ENCODE measurements around the gene KCNA10. TPM values are rescaled to one million over a fixed set of nuclear protein-coding genes. Genes with fewer than 3 reads are reported as not detected.

Gene KCNA10
- total and polyA plus RNA-seq, 10 of the 15 experiments (the other 5 are each of a cell fraction or from before 2014, with no cell fraction given), result not detected

DNA sequence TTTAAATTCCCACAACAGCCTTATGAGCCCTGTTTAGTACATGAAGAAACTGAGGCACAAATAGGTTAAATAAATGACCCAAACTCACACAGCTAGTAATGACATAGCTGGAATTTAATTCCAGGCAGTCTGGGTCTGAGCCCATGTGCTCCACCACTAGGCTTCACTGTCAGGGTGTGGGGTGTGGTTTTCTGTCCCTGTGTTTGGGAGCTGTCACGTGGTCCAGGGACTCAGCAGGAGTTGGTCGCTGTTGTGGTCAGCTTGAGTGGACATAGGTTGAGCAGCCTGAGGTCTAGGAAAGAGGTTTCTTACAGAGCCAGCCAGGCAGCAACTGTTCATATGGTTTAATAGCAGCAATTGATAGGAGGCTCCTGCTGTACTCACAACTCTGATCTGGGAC is 28.0 kb upstream of the KCNA10 start:
- no peak overlapping the region for H3K4me2 ChIP-seq (ENCODE audit: control insufficient read depth, insufficient read depth)
- peaks cover 0 to 8% of the 10 kb centered on the region in 2 experiments; a peak in 2 of 4 replicates for H3K27me3 ChIP-seq (replicated peaks in 1 of 2; ENCODE audit: control insufficient read depth in 2 of 2, insufficient read depth in 2 of 2, low read length in 1 of 2)
- 3% methylated on average over 2 of the region's 2 CpGs for WGBS (ENCODE audit: insufficient coverage, insufficient replicate concordance, low lambda C conversion rate, missing lambda C conversion rate)
- no peak overlapping the region for H3K27ac ChIP-seq (ENCODE audit: control insufficient read depth, insufficient read depth)
- no peaks in the 10 kb centered on the region for H3K79me2 ChIP-seq (ENCODE audit: control insufficient read depth, insufficient read depth, low read length)
- FAIRE-seq (no peak), ATAC-seq (no peak), DNase-seq (ENCODE audit: low read depth, low spot score) (no peak)
- H3K36me3 ChIP-seq (ENCODE audit: control insufficient read depth in 2 of 2, insufficient read depth in 2 of 2, low read length in 1 of 2), result no peaks in the 10 kb centered on the region
- RAD21 ChIA-PET (ENCODE audit: unreplicated experiment), result no interaction called here
- intact Hi-C loops (cut with micrococcal nuclease; ENCODE audit: unreplicated experiment), result no loop called here
- in situ Hi-C loops (cut with MboI), result no loop called here
- SMC1A ChIA-PET (ENCODE audit: uncharacterized antibody, unreplicated experiment), result no interaction called here
- BruUV-seq (replicated peaks), result no TSS peak
- no peaks in the 10 kb centered on the region for H4K20me1 ChIP-seq (ENCODE audit: control insufficient read depth, insufficient read depth)
- no peak overlapping the region for H2AFZ ChIP-seq (ENCODE audit: control insufficient read depth, low read depth, low read length)
- CTCF ChIA-PET, result no interaction called here
- H3K4me3 ChIP-seq, result no peak overlapping the region
- no peaks in the 10 kb centered on the region for H3K4me1 ChIP-seq (ENCODE audit: control insufficient read depth, insufficient read depth, low read length)
- no peaks in the 10 kb centered on the region for H3K9me3 ChIP-seq (replicated peaks; ENCODE audit: control insufficient read depth, insufficient read depth, low read length)
- no peak overlapping the region for H3K9ac ChIP-seq (ENCODE audit: control insufficient read depth, insufficient read depth, low read length)
- TF ChIP-seq SIX5 (IDR thresholded peaks at IDR 0.05; ENCODE audit: low read depth, low read length, severe bottlenecking), result no peak
- POLR2A ChIA-PET, result no interaction called here

DNA sequence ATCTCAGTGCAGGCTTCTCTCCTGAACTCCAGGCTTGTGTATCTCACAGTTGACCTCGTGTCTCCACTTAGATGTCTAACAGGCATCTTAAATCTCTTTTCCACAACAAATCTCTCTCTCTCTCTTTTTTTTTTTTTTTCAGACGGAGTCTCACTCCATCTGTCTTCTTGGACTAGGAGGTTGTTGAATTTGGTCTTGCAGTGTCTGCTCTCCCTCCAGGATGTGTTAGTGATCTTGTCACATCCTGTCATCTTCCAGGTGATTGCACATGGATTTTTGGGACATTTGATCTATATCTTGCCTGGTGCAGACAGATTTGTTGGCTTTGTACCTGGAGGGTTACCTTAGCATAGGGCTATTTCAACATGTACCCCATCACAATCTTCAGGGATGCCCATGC is 26.5 kb upstream of the KCNA10 start:
- ChIA-PET CTCF (interaction anchor here (1.2 to 1.4 kb wide), 3 partner anchors 10 to 220 kb away, joined by 3 to 4 read pairs (median 4); no protein-coding TSS in a partner anchor), RAD21 (ENCODE audit: unreplicated experiment) (no interaction called here), SMC1A (ENCODE audit: uncharacterized antibody, unreplicated experiment) (interaction anchor here (0.6 to 1.1 kb wide), 2 partner anchors 35 to 1334 kb away, joined by 3 read pairs; no protein-coding TSS in a partner anchor), POLR2A (interaction anchor here (0.8 kb wide), 1 partner anchor 10 kb away, joined by 3 read pairs; no protein-coding TSS in a partner anchor)
- 4% methylated on average over 2 of the region's 2 CpGs for WGBS (ENCODE audit: insufficient coverage, insufficient replicate concordance, low lambda C conversion rate, missing lambda C conversion rate)
- intact Hi-C loops (cut with micrococcal nuclease; ENCODE audit: unreplicated experiment) (no loop called here), in situ Hi-C loops (cut with MboI) (no loop called here)
- Histone ChIP-seq H3K27ac (ENCODE audit: control insufficient read depth, insufficient read depth) (no peak overlapping the region), H3K79me2 (ENCODE audit: control insufficient read depth, insufficient read depth, low read length) (no peaks in the 10 kb centered on the region), H4K20me1 (ENCODE audit: control insufficient read depth, insufficient read depth) (no peaks in the 10 kb centered on the region), H3K27me3 (replicated peaks in 1 of 2; ENCODE audit: control insufficient read depth in 2 of 2, insufficient read depth in 2 of 2, low read length in 1 of 2) (peaks cover 0 to 3% of the 10 kb centered on the region in 2 experiments; a peak in 2 of 4 replicates), H2AFZ (ENCODE audit: control insufficient read depth, low read depth, low read length) (no peak overlapping the region), H3K36me3 (ENCODE audit: control insufficient read depth in 2 of 2, insufficient read depth in 2 of 2, low read length in 1 of 2) (no peaks in the 10 kb centered on the region), H3K4me1 (ENCODE audit: control insufficient read depth, insufficient read depth, low read length) (no peaks in the 10 kb centered on the region), H3K4me2 (ENCODE audit: control insufficient read depth, insufficient read depth) (no peak overlapping the region), H3K9ac (ENCODE audit: control insufficient read depth, insufficient read depth, low read length) (no peak overlapping the region), H3K9me3 (replicated peaks; ENCODE audit: control insufficient read depth, insufficient read depth, low read length) (no peaks in the 10 kb centered on the region), H3K4me3 (no peak overlapping the region)
- BruUV-seq (replicated peaks), result no TSS peak
- FAIRE-seq (no peak), ATAC-seq (no peak), DNase-seq (ENCODE audit: low read depth, low spot score) (no peak)
- TF ChIP-seq KAT2A (conservative IDR thresholded peaks at IDR 0.05; ENCODE audit: control insufficient read depth, low read depth, low read length), result no peak
- TF ChIP-seq STAT3 (IDR thresholded peaks at IDR 0.05; ENCODE audit: low read depth, low read length), result no peak
- no peak for TF ChIP-seq CHD2 (IDR thresholded peaks at IDR 0.05; ENCODE audit: borderline replicate concordance, low read depth, low read length)
- TF ChIP-seq BCL11A (IDR thresholded peaks at IDR 0.05; ENCODE audit: low read depth, low read length), result no peak
- no peak for TF ChIP-seq POLR2A (IDR thresholded peaks at IDR 0.05; ENCODE audit: low read depth, low read length)
- TF ChIP-seq, protein P1, sequence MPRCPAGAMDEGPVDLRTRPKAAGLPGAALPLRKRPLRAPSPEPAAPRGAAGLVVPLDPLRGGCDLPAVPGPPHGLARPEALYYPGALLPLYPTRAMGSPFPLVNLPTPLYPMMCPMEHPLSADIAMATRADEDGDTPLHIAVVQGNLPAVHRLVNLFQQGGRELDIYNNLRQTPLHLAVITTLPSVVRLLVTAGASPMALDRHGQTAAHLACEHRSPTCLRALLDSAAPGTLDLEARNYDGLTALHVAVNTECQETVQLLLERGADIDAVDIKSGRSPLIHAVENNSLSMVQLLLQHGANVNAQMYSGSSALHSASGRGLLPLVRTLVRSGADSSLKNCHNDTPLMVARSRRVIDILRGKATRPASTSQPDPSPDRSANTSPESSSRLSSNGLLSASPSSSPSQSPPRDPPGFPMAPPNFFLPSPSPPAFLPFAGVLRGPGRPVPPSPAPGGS (IDR thresholded peaks at IDR 0.05; ENCODE audit: borderline replicate concordance, insufficient read depth, low read depth, low read length, poor library complexity, severe bottlenecking), result no peak
- TF ChIP-seq KDM1A (IDR thresholded peaks at IDR 0.05; ENCODE audit: borderline replicate concordance), result no peak
- TF ChIP-seq, protein P2, sequence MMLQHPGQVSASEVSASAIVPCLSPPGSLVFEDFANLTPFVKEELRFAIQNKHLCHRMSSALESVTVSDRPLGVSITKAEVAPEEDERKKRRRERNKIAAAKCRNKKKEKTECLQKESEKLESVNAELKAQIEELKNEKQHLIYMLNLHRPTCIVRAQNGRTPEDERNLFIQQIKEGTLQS (IDR thresholded peaks at IDR 0.05; ENCODE audit: borderline replicate concordance, extremely low read depth, low read depth, low read length), result no peak
- TF ChIP-seq YY1 (IDR thresholded peaks at IDR 0.05; ENCODE audit: low read depth, low read length), result no peak
- TF ChIP-seq FOS (IDR thresholded peaks at IDR 0.05; ENCODE audit: borderline replicate concordance, extremely low read depth, insufficient read length), result no peak
- no peak for TF ChIP-seq NFXL1 (IDR thresholded peaks at IDR 0.05; ENCODE audit: borderline replicate concordance)
- no peak for TF ChIP-seq IRF4 (IDR thresholded peaks at IDR 0.05; ENCODE audit: low read depth, low read length)
- TF ChIP-seq CBX3 (IDR thresholded peaks at IDR 0.05; ENCODE audit: borderline replicate concordance, low read depth), result no peak
- TF ChIP-seq TAF1 (IDR thresholded peaks at IDR 0.05; ENCODE audit: borderline replicate concordance, low read depth, low read length), result no peak
